Gastroesophageal sphincter (tissue), 3 donors: ENCODE measurements around the gene GSTA1.
"Not testable (repeated sequence)": the region's sequence is repeated elsewhere in the genome, so short reads cannot be mapped to it uniquely, and the experiment has no call there.

Experiments used
- EP300 ChIP-seq: sonication (generic); formaldehyde crosslinking; IDR thresholded peaks from one replicate; pipeline ENCODE4 v1.6.1; 2017; ENCODE audit warnings: antibody characterized with exemption, mild to moderate bottlenecking
- POLR2A ChIP-seq, 2 donors: fragments of 450-650 bp; IDR thresholded peaks; one replicate each; pipeline ENCODE4 v1.6.1; 2017; ENCODE audit warnings: antibody characterized with exemption in 2 of 2, mild to moderate bottlenecking in 2 of 2, moderate library complexity in 1 of 2
- TF ChIP-seq, protein P1 (sequence below), 4 experiments: fragments of 200-600 bp in 2 of 4; fragments of 450-650 bp in 2 of 4; sonication (generic) in 1 of 4; IDR thresholded peaks; one replicate each; pipeline ENCODE4 v1.5.1; 2017 to 2019; ENCODE audit warnings: antibody characterized with exemption in 4 of 4, mild to moderate bottlenecking in 2 of 4, moderate library complexity in 2 of 4

DNA sequence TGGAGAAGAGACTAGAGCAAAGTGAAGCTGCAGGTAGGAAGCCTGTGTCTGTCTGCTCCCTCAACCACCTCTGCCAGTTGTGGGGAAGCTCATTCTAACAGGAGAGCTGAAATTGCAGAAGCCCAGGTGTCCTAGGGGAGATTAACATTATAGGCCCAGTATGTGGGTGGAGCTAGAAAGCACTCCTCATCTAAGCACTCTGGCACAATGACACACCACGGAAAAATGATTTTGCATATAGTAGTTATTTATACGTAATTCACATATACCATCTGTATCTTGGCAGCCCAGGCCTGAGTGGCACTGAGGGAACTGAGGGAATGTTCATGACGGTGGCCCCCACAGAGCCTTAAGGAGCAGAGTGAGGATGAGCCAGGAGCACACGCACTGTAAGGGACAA lies 27.3 kb upstream of the GSTA1 start:
- TF ChIP-seq, protein P1, sequence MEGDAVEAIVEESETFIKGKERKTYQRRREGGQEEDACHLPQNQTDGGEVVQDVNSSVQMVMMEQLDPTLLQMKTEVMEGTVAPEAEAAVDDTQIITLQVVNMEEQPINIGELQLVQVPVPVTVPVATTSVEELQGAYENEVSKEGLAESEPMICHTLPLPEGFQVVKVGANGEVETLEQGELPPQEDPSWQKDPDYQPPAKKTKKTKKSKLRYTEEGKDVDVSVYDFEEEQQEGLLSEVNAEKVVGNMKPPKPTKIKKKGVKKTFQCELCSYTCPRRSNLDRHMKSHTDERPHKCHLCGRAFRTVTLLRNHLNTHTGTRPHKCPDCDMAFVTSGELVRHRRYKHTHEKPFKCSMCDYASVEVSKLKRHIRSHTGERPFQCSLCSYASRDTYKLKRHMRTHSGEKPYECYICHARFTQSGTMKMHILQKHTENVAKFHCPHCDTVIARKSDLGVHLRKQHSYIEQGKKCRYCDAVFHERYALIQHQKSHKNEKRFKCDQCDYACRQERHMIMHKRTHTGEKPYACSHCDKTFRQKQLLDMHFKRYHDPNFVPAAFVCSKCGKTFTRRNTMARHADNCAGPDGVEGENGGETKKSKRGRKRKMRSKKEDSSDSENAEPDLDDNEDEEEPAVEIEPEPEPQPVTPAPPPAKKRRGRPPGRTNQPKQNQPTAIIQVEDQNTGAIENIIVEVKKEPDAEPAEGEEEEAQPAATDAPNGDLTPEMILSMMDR (IDR thresholded peaks at IDR 0.05), result not testable (repeated sequence)
- TF ChIP-seq POLR2A (IDR thresholded peaks at IDR 0.05); EP300: not testable (repeated sequence)
